Measurements from ENCODE around the gene AGL.
"Not testable (repeated sequence)": the region's sequence is repeated elsewhere in the genome, so short reads cannot be mapped to it uniquely, and the experiment has no call there.

The AGL gene

DNA sequence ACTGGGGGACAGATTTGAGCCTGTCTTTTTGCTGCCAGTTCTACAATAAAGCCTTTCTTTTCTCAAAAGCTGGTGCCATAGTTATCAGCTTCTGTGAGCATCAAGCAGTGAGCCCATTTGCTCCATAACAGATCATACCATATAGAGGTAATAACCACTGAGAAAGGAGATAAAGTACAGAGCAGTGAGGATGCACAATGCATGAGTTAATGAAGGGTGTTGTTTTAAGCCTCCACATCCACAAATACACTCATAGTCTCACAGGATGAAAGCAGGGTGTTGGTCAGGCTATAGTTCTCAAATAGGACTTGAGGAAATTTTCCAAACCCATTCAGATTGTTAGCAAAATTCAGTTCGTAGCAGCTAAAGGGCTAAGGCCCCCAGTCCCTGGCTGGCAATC lies 94.0 kb downstream of the AGL start:
- DNase-seq: no peak

DNA sequence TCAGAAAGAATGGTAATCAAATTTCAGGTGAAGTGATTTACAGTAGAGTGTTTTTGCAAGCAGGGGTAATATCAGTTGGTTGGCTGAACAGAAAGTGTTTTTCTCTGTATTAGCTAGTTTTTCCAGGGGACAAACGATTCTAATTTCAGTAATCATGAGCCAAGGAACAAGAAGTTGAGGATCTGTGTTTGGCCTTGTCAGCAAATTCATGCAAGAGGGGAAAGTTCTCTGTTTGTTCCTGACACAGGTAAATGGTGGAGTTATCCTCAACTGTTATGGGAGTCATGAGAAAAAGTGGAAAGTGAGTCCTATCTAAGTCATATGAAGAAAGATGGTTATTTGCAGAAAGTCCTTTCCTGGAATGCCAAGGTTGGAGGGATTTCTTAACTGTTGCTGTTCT lies 95.0 kb downstream of the AGL start:
- DNase-seq: no peak

DNA sequence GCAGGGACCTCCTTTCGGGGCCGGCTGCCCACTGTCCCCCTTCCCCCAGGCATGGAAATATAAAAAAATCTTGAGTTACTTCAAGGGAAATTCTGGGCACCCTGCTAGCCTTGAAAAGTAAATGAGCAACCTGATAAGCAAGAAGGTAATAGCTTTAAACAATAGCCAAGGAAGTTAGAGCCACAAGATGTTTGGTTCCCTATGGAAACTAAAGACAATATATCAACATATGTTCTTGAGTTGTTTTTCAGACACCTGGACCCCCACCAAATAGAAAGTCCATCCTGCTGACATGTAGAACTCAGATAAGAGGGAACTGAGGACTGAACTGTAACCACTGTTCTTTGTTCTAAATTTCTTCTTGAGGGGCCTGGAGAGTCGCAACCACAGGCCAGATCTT lies 100.3 kb downstream of the AGL start:
- no peak for DNase-seq

GRCh38 chr1:99952522-99952921 lies 102.4 kb downstream of the AGL start:
- no peak for DNase-seq

GRCh38 chr1:99955375-99955774 lies 105.2 kb downstream of the AGL start:
- DNase-seq: no peak

DNA sequence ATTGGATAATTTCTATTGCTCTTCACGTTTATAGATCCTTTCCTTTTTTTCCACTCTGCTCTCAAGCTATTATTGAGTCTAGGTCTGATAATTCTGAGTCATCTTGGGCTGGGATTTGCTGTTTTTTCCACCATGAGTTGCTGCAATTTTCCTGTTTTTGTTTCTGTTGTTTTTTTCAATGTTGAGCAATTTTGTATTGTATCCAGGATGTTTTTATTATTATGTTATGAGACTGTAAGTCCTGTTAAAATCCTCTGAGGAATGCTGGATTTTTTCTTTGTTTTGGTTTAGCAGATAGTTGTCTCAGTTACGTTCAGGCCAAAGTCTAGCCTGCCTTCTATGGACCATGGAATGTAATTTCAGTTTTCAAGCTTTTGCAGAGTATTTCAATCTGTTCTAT lies 106.6 kb downstream of the AGL start:
- DNase-seq: no peak

DNA sequence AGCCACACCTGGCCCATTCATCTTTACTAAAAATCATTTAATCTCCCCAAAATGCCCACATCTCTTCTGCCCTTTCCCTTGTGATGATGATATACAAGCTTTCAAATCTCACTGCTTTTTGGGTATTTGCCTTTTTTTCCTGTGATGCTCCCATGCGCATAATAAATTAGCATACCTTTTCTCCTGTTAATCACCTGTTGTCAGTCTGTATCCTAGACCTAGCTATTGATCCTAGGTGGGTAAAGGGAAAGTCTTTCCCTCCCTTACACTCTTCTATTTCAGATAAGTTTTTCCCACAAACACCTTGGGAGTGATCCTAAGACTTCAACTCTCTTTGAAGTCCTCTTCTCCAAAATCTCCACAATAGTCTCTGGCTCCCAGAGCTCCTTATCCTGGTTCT lies 107.7 kb downstream of the AGL start:
- DNase-seq: no peak

GRCh38 chr1:99959189-99959705 lies 109.1 kb downstream of the AGL start:
- DNase-seq: not testable (repeated sequence)

DNA sequence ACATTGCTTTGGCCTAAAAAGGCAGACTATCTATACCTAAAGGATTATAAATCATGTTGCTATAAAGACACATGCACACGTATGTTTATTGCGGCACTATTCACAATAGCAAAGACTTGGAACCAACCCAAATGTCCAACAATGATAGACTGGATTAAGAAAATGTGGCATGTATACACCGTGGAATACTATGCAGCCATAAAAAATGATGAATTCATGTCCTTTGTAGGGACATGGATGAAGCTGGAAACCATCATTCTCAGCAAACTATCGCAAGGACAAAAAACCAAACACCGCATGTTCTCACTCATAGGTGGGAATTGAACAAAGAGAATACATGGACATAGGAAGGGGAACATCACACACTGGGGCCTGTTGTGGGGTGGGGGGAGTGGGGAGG lies 110.1 kb downstream of the AGL start:
- DNase-seq: not testable (repeated sequence)

DNA sequence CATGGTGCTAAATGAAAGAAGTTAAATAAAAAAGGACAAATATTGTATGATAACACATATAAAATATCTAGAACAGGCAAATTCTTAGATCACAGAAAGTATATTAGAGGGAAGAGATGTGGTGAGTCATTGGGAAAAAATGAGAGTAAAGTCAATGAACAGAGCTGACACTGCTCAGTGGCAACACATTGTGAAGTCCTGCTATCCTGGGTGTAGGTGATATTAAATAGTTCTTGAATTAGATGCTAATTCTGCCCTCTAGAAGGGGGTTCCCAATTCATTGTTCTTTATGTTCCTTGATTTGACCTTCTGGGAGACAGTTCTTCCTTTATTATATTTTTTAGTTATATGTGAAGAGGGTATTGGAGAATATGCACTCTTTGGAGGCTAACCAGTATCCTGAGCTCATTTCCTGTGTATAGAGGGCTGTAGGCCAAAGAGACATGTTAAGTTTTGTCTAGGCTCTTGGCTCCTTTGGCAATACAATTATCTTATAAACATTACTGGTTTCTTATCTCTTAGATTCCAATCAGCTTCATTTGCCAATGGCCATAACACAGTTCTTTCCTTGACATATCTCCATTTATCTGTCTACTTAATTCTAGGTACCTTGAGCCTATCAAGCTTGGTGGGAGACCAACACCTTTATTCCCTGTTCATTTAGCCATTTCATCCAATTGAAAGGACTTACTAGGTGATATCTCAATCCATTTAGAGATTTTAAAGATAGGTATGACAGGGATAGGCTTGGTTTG lies 113.1 kb downstream of the AGL start:
- DNase-seq: no peak

DNA sequence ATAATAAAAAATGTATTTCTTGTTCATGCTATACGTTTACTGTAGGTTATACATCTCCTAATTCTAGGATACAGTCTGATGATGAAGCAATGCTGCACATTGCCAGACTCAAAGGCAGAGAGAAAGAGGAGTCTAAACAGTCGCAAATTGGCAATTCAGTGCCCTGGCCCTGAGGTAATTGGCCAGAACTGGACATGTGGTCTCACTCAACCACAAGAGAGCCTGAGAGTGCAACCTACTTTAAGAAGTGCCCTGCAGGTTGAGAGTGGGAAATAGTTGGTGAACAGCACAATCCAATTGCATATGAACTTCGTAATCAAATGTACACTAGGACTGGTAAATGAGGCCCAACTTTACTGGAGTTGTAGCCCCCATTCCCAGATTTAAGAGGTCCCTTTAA lies 114.6 kb downstream of the AGL start:
- DNase-seq: no peak

DNA sequence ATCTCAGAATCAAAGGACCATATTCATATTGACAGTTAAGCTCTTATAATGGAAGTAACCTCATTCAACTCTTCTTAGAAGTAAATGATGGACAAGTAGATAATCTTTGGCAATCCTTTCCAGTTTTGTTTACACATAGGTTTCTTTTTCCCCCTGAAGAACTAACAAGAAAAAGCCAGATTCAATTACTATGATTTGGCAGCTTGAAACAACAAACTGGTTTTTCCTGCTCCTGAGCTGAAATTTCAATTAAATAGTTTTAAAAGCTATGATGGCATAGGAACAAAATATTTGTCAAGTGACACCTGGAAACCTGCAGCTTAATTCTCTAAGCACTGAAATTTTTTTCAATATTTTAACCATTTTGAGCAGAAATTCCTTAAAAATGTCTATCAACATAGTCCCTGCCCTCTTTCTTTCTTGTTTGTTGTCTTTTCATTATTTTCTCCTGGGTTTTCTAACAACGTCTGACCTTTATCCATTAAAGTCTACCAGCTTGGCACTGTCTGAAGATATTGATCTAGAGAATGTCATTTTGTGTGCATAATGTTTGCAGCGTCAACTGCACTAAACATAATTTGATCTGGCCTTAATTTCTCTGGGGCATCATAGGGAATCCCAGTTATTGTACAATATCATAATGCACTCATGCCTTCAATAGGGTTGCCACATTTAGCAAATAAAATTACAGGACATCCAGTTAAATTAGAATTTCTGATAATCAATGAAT lies 115.7 kb downstream of the AGL start:
- no peak for DNase-seq

DNA sequence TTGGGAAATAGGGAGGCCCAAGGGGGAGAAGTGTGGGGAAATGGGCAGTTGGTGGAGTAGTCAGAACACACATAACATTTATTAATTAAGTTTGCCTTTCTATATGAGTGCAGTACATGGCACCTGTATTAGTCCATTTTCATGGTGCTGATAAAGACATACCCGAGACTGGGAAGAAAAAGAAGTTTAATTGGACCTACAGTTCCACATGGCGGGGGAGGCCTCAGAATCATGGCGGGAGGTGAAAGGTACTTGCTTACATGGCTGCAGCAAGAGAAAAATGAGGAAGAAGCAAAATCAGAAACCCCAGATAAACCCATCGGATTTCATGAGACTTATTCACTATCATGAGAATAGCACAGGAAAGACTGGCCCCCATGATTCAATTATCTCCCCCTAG lies 118.1 kb downstream of the AGL start:
- DNase-seq: no peak

- no peak for DNase-seq
These were observed 119.1 kb downstream of the AGL start for GRCh38 chr1:99969260-99969728.

DNA sequence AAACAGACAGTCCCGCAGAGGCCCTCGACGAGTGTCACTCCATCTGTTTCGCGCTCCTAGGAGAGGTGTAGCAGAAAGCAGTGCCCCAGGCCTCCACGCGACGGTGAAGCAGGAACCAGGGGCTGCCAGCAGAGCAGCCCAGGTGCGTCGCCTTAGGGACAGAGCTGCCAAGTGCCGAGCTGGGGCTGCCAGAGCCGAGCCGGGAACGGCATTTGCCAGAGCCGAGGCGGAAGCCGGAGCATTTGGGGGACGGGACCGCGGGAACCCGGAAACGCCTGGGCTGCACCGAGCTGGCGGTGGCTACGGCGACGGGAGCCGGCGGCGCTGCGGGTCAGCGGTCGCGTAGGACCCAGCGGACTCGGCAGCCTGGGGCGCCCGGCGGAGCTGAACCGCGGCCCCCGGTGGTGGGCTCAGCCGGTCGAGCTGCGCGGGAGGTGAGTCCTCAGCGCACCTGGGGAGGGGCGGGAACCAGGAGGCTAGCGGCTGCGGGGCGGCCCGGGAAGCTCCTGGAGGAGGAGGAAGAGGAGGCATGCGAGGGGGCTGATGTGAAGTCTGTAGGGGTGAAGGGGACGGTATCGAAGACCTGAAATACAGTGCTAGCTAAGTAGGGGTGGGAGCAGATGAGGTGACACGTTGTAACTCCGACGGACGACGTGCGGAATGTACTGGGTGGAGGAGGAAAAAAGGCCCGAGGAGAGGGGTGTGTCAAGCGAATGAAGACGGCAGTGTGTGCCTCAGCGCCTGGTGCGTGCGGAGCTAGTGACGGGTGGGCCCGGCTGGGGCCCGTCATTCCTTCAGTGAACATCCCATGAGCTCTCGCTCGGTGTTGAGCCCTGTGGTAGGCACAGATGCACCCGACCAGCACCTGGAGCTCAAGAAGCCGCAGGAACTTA lies 119.8 kb downstream of the AGL start, which contains the start of gene SLC35A3:
TSS of gene SLC35A3 (plus strand) at position 268 of the 893 bp plus-strand sequence. CDS start 23,559 bp downstream, outside the sequence.
- DNase-seq: peak; percentile 58

DNA sequence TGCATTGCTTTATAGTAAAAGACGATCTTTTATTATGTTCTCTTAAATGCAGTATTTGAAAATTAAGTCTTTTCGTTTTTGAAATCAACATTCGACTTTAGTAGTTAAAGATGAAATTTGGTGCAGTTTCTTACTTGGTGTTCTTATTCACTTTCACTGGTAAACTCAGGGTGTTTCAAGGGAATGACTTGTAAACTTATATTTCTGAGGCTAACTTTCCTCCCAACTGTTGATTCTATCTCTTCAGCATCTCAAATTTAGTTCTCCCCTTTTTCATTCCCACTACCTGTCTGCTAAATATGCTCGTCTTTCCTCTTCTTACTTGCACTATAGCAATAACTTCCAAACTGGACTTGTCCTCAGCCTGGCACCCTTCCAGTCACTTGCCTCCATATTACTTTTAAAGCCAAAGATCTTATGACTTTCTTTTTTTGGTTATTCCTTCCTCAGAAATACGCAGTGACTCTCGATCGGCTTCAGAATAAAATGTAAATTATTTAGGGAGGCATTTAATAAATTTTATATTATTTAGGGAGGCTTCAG lies 120.6 kb downstream of the AGL start:
- DNase-seq: peak; percentile 32

DNA sequence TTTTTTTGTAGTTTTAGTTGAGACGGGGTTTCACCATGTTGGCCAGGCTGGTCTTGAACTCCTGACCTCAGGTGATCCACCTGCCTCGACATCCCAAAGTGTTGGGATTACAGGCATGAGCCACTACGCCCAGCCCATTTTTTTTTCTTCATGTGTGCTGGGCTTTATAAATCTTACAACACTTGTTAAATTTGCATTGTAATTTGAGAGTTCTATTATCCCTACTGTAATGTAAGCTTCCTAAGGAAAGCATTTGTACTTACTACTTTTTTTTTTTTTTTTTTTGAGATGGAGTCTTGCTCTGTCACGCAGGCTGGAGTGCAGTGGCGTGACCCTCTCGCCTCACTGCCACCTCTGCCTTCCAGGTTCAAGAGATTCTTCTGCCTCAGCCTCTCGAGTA lies 121.9 kb downstream of the AGL start:
- DNase-seq: not testable (repeated sequence)

Data from NCI-H2227 treated with DMSO at 0.1 percent for 48 hours (cell line).